Measurements from ENCODE around the gene ADAMTS15. TPM values are rescaled to one million over a fixed set of nuclear protein-coding genes. Genes with fewer than 3 reads are reported as not detected.

The ADAMTS15 gene
- total and polyA plus RNA-seq, 2 donors (not counting 1 experiment from before 2014, with no cell fraction given) = not detected

- no peaks in the 10 kb centered on the region for H4K20me1 ChIP-seq (ENCODE audit: control insufficient read depth, insufficient read depth, low read length, poor library complexity, severe bottlenecking)
- no peak overlapping the region for H3K27ac ChIP-seq (ENCODE audit: low read length in 2 of 2)
- no peaks in the 10 kb centered on the region for H3K9me3 ChIP-seq (ENCODE audit: control extremely low read depth in 1 of 3, control insufficient read depth in 2 of 3, insufficient read depth in 1 of 3, low read length in 2 of 3)
- no peak overlapping the region for H3K4me2 ChIP-seq (replicated peaks; ENCODE audit: low read depth, low read length, poor library complexity, severe bottlenecking)
- no peaks in the 10 kb centered on the region for H3K79me2 ChIP-seq (ENCODE audit: control insufficient read depth, insufficient read depth, low read length)
- no peak overlapping the region for H2AFZ ChIP-seq (ENCODE audit: insufficient read depth, low read depth, low read length, poor library complexity, severe bottlenecking)
- intact Hi-C loops (cut with micrococcal nuclease) = no loop called here
- 90% methylated on average over 13 of the region's 15 CpGs for WGBS (ENCODE audit: insufficient coverage)
- no peak for DNase-seq
- H3K27me3 Mint-ChIP-seq = peaks cover 19% of the 10 kb centered on the region
- H3K27me3 ChIP-seq (replicated peaks in 1 of 4; ENCODE audit: control extremely low read depth in 1 of 4, control insufficient read depth in 3 of 4, insufficient read depth in 4 of 4, low read length in 3 of 4) = peaks cover 0 to 7% (median 0%) of the 10 kb centered on the region in 4 experiments
- no peak overlapping the region for H3K27ac Mint-ChIP-seq
- no peak overlapping the region for H3K9ac ChIP-seq (ENCODE audit: low read length)
- H3K4me3 ChIP-seq (ENCODE audit: control extremely low read depth in 1 of 5, extremely low read depth in 1 of 5, insufficient read depth in 1 of 5, low read depth in 2 of 5, low read length in 4 of 5) = no peak overlapping the region
- H3K9me3 Mint-ChIP-seq (ENCODE audit: insufficient read depth) = no peaks in the 10 kb centered on the region
- no peak for ATAC-seq (ENCODE audit: low read depth)
- POLR2A ChIA-PET = no interaction called here
- no peak overlapping the region for H3K4me3 Mint-ChIP-seq
- CTCF ChIA-PET = interaction anchor here (0.6 to 1.5 kb wide), 2 partner anchors 21 to 310 kb away, joined by 3 to 4 read pairs; no protein-coding TSS in a partner anchor
- H3K4me1 ChIP-seq (ENCODE audit: control insufficient read depth in 2 of 2, insufficient read depth in 2 of 2, low read length in 2 of 2) = no peaks in the 10 kb centered on the region
- H3K4me1 Mint-ChIP-seq = no peaks in the 10 kb centered on the region
- H3K36me3 ChIP-seq (replicated peaks in 1 of 2; ENCODE audit: control extremely low read depth in 1 of 2, control insufficient read depth in 1 of 2, extremely low read depth in 1 of 2, insufficient read depth in 2 of 2, low read length in 1 of 2) = no peaks in the 10 kb centered on the region
- TF ChIP-seq CTCF (IDR thresholded peaks at IDR 0.05) = no peak
- TF ChIP-seq EZH2 (IDR thresholded peaks at IDR 0.05; ENCODE audit: borderline replicate concordance, insufficient read depth, low read depth, low read length, poor library complexity, severe bottlenecking) = no peak
Measured at GRCh38 chr11:130455483-130456127, 7.2 kb downstream of the ADAMTS15 start.

DNA sequence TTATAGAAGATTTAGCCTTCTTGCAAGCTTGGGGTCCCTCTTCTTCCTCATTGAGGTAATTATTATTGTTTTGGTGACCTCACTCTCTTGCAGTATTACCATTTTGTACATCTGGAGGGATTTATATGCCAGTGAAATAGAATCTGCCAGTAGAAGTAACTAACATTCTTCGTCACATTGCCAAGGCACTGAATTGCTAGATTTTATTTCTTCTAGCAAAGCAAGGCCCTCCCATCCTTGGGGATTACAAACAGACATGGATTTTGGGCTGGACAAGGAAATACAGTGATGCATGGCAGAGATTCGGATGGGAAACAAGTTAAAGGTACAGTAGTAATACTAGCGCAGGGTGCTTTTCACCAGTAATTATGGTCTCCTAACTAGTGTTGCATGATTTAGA, 7.8 kb downstream of the ADAMTS15 start:
- Histone ChIP-seq H3K4me1 (ENCODE audit: control insufficient read depth in 2 of 2, insufficient read depth in 2 of 2, low read length in 2 of 2) (no peaks in the 10 kb centered on the region), H3K79me2 (ENCODE audit: control insufficient read depth, insufficient read depth, low read length) (no peaks in the 10 kb centered on the region), H3K4me2 (replicated peaks; ENCODE audit: low read depth, low read length, poor library complexity, severe bottlenecking) (no peak overlapping the region), H3K9me3 (ENCODE audit: control extremely low read depth in 1 of 3, control insufficient read depth in 2 of 3, insufficient read depth in 1 of 3, low read length in 2 of 3) (no peaks in the 10 kb centered on the region), H4K20me1 (ENCODE audit: control insufficient read depth, insufficient read depth, low read length, poor library complexity, severe bottlenecking) (no peaks in the 10 kb centered on the region), H3K27me3 (replicated peaks in 1 of 4; ENCODE audit: control extremely low read depth in 1 of 4, control insufficient read depth in 3 of 4, insufficient read depth in 4 of 4, low read length in 3 of 4) (peaks cover 0 to under 1% (median 0%) of the 10 kb centered on the region in 4 experiments), H3K27ac (ENCODE audit: low read length in 2 of 2) (no peak overlapping the region), H2AFZ (ENCODE audit: insufficient read depth, low read depth, low read length, poor library complexity, severe bottlenecking) (no peak overlapping the region), H3K9ac (ENCODE audit: low read length) (no peak overlapping the region), H3K36me3 (replicated peaks in 1 of 2; ENCODE audit: control extremely low read depth in 1 of 2, control insufficient read depth in 1 of 2, extremely low read depth in 1 of 2, insufficient read depth in 2 of 2, low read length in 1 of 2) (no peaks in the 10 kb centered on the region), H3K4me3 (ENCODE audit: control extremely low read depth in 1 of 5, extremely low read depth in 1 of 5, insufficient read depth in 1 of 5, low read depth in 2 of 5, low read length in 4 of 5) (no peak overlapping the region)
- intact Hi-C loops (cut with micrococcal nuclease) = no loop called here
- Mint-ChIP-seq H3K4me3 (no peak overlapping the region), H3K9me3 (ENCODE audit: insufficient read depth) (no peaks in the 10 kb centered on the region), H3K27me3 (peaks cover 17% of the 10 kb centered on the region), H3K27ac (no peak overlapping the region), H3K4me1 (no peaks in the 10 kb centered on the region)
- no peak for ATAC-seq (ENCODE audit: low read depth)
- DNase-seq = no peak
- WGBS (ENCODE audit: insufficient coverage) = 88% methylated on average over 2 of the region's 3 CpGs
- ChIA-PET POLR2A (no interaction called here), CTCF (interaction anchor here (0.8 to 1.5 kb wide), 2 partner anchors 22 to 404 kb away, joined by 3 to 4 read pairs; no protein-coding TSS in a partner anchor)
- TF ChIP-seq CTCF (IDR thresholded peaks at IDR 0.05) = no peak
- TF ChIP-seq EZH2 (IDR thresholded peaks at IDR 0.05; ENCODE audit: borderline replicate concordance, insufficient read depth, low read depth, low read length, poor library complexity, severe bottlenecking) = no peak

All from B cell (primary cell).